ENCODE measurements around the gene ITGB2. TPM values are rescaled to one million over a fixed set of nuclear protein-coding genes. Genes with fewer than 3 reads are reported as not detected.

Gene ITGB2
- total RNA-seq, 2 donors from 2014 or later, result 13.1 to 27.1 TPM

DNA sequence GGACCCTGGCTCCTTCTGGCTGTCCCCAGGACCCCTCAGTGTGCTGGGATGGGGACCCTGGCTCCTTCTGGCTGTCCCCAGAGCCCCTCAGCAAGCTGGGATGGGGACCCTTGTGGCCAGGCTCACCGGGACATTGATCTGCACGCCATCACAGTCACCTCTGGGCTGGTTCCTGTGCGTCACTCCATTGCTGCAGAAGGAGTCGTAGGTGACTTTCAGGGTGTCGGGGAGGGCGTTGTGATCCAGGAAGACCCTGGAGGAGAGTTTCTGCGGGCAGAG lies 27.5 kb downstream of the ITGB2 start:
- intact Hi-C loops (cut with DNase I), result no loop called here

DNA sequence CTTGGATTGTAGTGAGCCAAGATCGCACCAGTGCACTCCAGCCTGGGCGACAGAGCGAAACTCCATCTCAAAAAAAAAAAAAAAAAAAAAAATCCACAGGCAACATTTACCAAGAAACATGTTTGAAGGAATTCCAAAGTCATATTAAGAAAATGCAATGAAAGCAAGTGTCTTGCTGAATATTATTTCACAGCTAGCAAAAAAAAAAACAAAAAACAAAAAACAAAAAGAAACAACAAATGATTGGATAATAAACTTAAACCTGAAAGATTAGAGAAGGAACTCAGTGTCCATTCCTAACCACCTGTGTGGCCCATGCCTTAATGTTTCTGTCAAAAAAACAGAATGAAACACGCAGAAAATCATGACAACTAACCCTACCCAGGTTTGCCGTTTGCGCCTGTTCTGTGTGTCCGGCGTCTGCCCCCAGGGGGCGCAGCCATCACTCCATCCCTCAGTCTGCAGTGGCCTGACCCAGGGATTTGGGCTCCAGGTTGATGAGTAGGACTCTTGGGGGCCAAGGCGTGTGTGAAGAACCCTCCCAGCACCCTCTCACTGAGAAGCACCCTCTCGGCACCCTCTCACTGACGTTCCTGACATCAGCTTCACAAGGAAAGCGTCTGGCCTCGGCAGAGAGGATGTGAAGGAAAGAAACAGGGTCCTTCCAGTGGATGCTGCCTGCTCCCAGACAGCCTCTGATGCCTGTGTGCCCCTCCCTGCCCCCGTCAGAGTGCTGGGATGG lies 28.0 kb downstream of the ITGB2 start:
- no peaks in the 10 kb centered on the region for H3K27me3 ChIP-seq
- no peak overlapping the region for H3K4me3 ChIP-seq
- H3K36me3 ChIP-seq, result no peaks in the 10 kb centered on the region
- TF ChIP-seq, protein P1, sequence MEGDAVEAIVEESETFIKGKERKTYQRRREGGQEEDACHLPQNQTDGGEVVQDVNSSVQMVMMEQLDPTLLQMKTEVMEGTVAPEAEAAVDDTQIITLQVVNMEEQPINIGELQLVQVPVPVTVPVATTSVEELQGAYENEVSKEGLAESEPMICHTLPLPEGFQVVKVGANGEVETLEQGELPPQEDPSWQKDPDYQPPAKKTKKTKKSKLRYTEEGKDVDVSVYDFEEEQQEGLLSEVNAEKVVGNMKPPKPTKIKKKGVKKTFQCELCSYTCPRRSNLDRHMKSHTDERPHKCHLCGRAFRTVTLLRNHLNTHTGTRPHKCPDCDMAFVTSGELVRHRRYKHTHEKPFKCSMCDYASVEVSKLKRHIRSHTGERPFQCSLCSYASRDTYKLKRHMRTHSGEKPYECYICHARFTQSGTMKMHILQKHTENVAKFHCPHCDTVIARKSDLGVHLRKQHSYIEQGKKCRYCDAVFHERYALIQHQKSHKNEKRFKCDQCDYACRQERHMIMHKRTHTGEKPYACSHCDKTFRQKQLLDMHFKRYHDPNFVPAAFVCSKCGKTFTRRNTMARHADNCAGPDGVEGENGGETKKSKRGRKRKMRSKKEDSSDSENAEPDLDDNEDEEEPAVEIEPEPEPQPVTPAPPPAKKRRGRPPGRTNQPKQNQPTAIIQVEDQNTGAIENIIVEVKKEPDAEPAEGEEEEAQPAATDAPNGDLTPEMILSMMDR (IDR thresholded peaks at IDR 0.05), result peak; percentile 75
- H3K4me1 ChIP-seq, result peaks cover 4% of the 10 kb centered on the region
- intact Hi-C loops (cut with DNase I), result no loop called here
- no peak overlapping the region for H3K27ac ChIP-seq
- no peak overlapping the region for H3K9ac ChIP-seq (ENCODE audit: low read depth in 2 of 2, low read length in 2 of 2)
- H3K9me3 ChIP-seq, result no peaks in the 10 kb centered on the region
- DNase-seq, result peak; percentile 69

More for the DNA sequence above, 27.5 kb downstream of the ITGB2 start:
- Histone ChIP-seq H3K27me3 (no peaks in the 10 kb centered on the region), H3K36me3 (no peaks in the 10 kb centered on the region), H3K9ac (ENCODE audit: low read depth in 2 of 2, low read length in 2 of 2) (no peak overlapping the region), H3K4me1 (peaks cover 4% of the 10 kb centered on the region), H3K9me3 (no peaks in the 10 kb centered on the region), H3K4me3 (no peak overlapping the region), H3K27ac (no peak overlapping the region)
- no peak for DNase-seq
- TF ChIP-seq, protein P1 (IDR thresholded peaks at IDR 0.05), result no peak

DNA sequence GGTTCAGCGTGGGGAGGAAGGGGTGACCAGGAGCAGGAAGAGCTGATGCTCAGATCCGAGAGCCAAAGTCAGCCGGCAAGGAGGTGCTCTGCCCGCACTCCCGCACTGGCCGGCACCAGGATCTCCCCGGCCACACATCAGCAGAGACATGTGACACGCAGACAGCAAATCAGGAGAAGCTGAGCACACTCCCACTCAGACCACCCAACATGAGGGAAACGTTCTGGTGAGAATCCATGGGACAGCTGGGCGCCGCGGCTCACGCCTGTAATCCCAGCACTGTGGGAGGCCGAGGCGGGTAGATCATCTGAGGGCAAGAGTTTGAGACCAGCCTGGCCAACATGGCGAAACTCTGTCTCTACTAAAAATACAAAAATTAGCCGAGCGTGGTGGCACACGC lies 28.6 kb downstream of the ITGB2 start:
- TF ChIP-seq, protein P1 (IDR thresholded peaks at IDR 0.05), result no peak
- Histone ChIP-seq H3K27me3 (no peaks in the 10 kb centered on the region), H3K36me3 (no peaks in the 10 kb centered on the region), H3K9ac (ENCODE audit: low read depth in 2 of 2, low read length in 2 of 2) (no peak overlapping the region), H3K4me1 (no peaks in the 10 kb centered on the region), H3K4me3 (no peak overlapping the region), H3K27ac (no peak overlapping the region), H3K9me3 (no peaks in the 10 kb centered on the region)
- DNase-seq, result no peak
- intact Hi-C loops (cut with DNase I), result no loop called here

DNA sequence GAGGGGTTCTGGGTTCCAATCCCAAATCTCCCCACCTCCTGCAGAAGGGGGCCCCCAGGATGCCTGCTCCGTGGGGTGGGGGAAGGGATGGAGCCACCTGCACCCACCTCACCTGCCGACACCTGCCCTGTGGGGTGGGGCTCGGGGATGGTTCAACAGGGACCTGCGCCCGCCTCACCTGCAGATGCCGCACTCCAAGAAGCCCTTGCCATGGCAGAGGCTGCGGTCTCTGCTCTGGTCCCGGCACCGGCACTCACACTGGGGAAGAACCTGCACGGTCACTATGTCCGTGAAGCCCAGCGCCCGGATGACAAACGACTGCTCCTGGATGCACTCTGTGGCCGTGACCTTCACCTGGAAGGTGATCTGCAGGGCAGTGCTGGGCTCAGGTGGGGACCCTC lies 29.1 kb downstream of the ITGB2 start:
- Histone ChIP-seq H3K4me3 (no peak overlapping the region), H3K9ac (ENCODE audit: low read depth in 2 of 2, low read length in 2 of 2) (no peak overlapping the region), H3K9me3 (no peaks in the 10 kb centered on the region), H3K27ac (no peak overlapping the region), H3K4me1 (no peaks in the 10 kb centered on the region), H3K36me3 (no peaks in the 10 kb centered on the region), H3K27me3 (no peaks in the 10 kb centered on the region)
- TF ChIP-seq, protein P1 (IDR thresholded peaks at IDR 0.05), result no peak
- intact Hi-C loops (cut with DNase I), result loop anchor here (2.0 kb wide), 1 partner anchor 41 kb away; no protein-coding TSS in a partner anchor
- no peak for DNase-seq

DNA sequence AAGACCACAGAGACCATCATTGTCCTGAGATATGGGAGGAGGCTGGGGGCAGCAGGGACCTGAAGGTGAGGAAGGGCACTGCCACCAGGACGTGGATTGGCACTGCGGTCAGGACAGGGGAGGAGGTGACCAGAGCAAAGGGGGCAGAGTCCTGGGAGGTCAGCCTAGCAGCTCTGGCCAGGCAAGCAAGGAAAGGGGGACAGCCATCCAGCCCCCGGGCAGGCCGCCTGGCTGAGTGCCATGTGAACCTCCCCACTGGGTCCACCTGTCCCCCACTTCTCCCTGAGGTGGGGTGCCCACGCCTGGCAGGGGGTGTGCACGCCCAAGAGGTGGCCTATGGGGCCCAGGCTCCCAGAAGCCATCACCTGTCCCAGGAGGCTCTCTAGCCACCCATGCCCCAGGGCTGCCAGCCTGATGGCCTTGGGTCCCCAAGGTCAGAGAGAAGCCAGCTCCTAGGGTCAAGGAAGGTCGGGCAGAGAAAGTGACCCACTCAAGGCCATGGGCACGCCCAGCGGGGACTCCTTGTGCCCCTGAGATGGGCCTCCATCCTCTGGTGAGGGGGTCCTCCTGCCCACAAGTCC lies 29.6 kb downstream of the ITGB2 start:
- Histone ChIP-seq H3K27me3 (no peaks in the 10 kb centered on the region), H3K4me1 (no peaks in the 10 kb centered on the region), H3K36me3 (no peaks in the 10 kb centered on the region), H3K9ac (ENCODE audit: low read depth in 2 of 2, low read length in 2 of 2) (no peak overlapping the region), H3K4me3 (no peak overlapping the region), H3K9me3 (no peaks in the 10 kb centered on the region), H3K27ac (no peak overlapping the region)
- DNase-seq, result no peak
- intact Hi-C loops (cut with DNase I), result loop anchor here (2.0 kb wide), 1 partner anchor 42 kb away; no protein-coding TSS in a partner anchor
- TF ChIP-seq, protein P1 (IDR thresholded peaks at IDR 0.05), result no peak
